ENCODE measurements around the gene PDCD7.

GRCh38 chr15:65083262-65083701 is 50.3 kb downstream of the PDCD7 start:
- TF ChIP-seq POLR2A (IDR thresholded peaks at IDR 0.05; ENCODE audit: low read depth, low read length) (peak; percentile 31; the same call in 1 of the 2 replicates), CTCF (conservative IDR thresholded peaks at IDR 0.05; ENCODE audit: low read depth, low read length) (peak; percentile 87), RAD21 (IDR thresholded peaks at IDR 0.05; ENCODE audit: low read length) (peak; percentile 90), CEBPB (IDR thresholded peaks at IDR 0.05; ENCODE audit: low read depth, low read length) (no peak), FOS (IDR thresholded peaks at IDR 0.05; ENCODE audit: low read depth, low read length) (no peak), MAZ (IDR thresholded peaks at IDR 0.05; ENCODE audit: borderline replicate concordance, low read depth, low read length) (no peak)
